SK-N-SH treated with all-trans-retinoic acid at 6 μM for 48 hours (cell line): ENCODE results near the gene CCDC188.

Experiments used
- ATAC-seq: fragments of 200-7000 bp; cut with Tn5 transposase; 3 replicates; pipeline ENCODE4 v1.9.1; 2020; ENCODE audit warnings: mild to moderate bottlenecking, moderate library complexity
- ARNTL ChIP-seq: fragments of 450-650 bp; formaldehyde crosslinking; IDR thresholded peaks from 2 replicates; pipeline ENCODE4 v1.5.0; 2020; ENCODE audit warnings: low read depth, mild to moderate bottlenecking, moderate library complexity, borderline replicate concordance
- BACH2 ChIP-seq: fragments of 250-450 bp; sonication (Bioruptor Pico); IDR thresholded peaks from 2 replicates; pipeline ENCODE4 v1.9.0; 2021; ENCODE audit warnings: mild to moderate bottlenecking, borderline replicate concordance
- CSDC2 ChIP-seq: fragments of 250-450 bp; sonication (Bioruptor Pico); IDR thresholded peaks from 2 replicates; pipeline ENCODE4 v1.5.0; 2020; ENCODE audit warnings: mild to moderate bottlenecking, moderate library complexity
- ESRRG ChIP-seq: fragments of 250-450 bp; sonication (Bioruptor Pico); IDR thresholded peaks from 2 replicates; pipeline ENCODE4 v1.6.1; 2021; ENCODE audit warnings: mild to moderate bottlenecking
- GLIS3 ChIP-seq: fragments of 250-450 bp; sonication (Bioruptor Pico); IDR thresholded peaks from 2 replicates; pipeline ENCODE4 v1.5.0; 2020; ENCODE audit warnings: mild to moderate bottlenecking, moderate library complexity
- ISL1 ChIP-seq: fragments of 250-450 bp; sonication (Bioruptor Pico); IDR thresholded peaks from 2 replicates; pipeline ENCODE4 v2.1.2; 2022; ENCODE audit warnings: mild to moderate bottlenecking, moderate library complexity
- OSR1 ChIP-seq: fragments of 250-450 bp; sonication (Bioruptor Pico); IDR thresholded peaks from 2 replicates; pipeline ENCODE4 v1.8.0; 2022; ENCODE audit warnings: moderate library complexity, mild to moderate bottlenecking, inconsistent platforms
- PPARA ChIP-seq: fragments of 250-450 bp; sonication (Bioruptor Pico); IDR thresholded peaks from 2 replicates; pipeline ENCODE4 v1.5.0; 2020; ENCODE audit warnings: mild to moderate bottlenecking, borderline replicate concordance
- RARB ChIP-seq: fragments of 250-450 bp; sonication (Bioruptor Pico); IDR thresholded peaks from 2 replicates; pipeline ENCODE4 v1.8.0; 2021; ENCODE audit warnings: mild to moderate bottlenecking, moderate library complexity
- SNAI2 ChIP-seq: fragments of 250-450 bp; sonication (Bioruptor Pico); IDR thresholded peaks from 2 replicates; pipeline ENCODE4 v1.5.0; 2020; ENCODE audit warnings: mild to moderate bottlenecking, moderate library complexity
- TOX ChIP-seq: fragments of 250-450 bp; sonication (Bioruptor Pico); IDR thresholded peaks from 2 replicates; pipeline ENCODE4 v1.8.0; 2021; ENCODE audit warnings: mild to moderate bottlenecking, moderate library complexity, borderline replicate concordance
- ZC3H10 ChIP-seq: fragments of 250-450 bp; sonication (Bioruptor Pico); IDR thresholded peaks from 2 replicates; pipeline ENCODE4 v1.5.1; 2021; ENCODE audit warnings: mild to moderate bottlenecking, moderate library complexity
- ZFP30 ChIP-seq: fragments of 450-650 bp; formaldehyde crosslinking; IDR thresholded peaks from 2 replicates; pipeline ENCODE4 v1.5.0; 2022; ENCODE audit warnings: mild to moderate bottlenecking, moderate library complexity
- ZNF565 ChIP-seq: fragments of 450-650 bp; formaldehyde crosslinking; conservative IDR thresholded peaks from 2 replicates; pipeline ENCODE4 v1.5.0; 2020; ENCODE audit warnings: low read depth, mild to moderate bottlenecking, moderate library complexity
- ZNF70 ChIP-seq: fragments of 450-650 bp; formaldehyde crosslinking; IDR thresholded peaks from 2 replicates; pipeline ENCODE4 v1.5.0; 2020; ENCODE audit warnings: mild to moderate bottlenecking, moderate library complexity
- ZNF8 ChIP-seq: fragments of 450-650 bp; formaldehyde crosslinking; IDR thresholded peaks from 2 replicates; pipeline ENCODE4 v1.5.0; 2020; ENCODE audit warnings: mild to moderate bottlenecking, moderate library complexity
- TF ChIP-seq, protein P1 (sequence below): fragments of 250-450 bp; sonication (Bioruptor Pico); IDR thresholded peaks from 2 replicates; pipeline ENCODE4 v1.5.0; 2020; ENCODE audit warnings: mild to moderate bottlenecking, moderate library complexity
- TF ChIP-seq, protein P2 (sequence below): fragments of 250-450 bp; sonication (Bioruptor Pico); IDR thresholded peaks from 2 replicates; pipeline ENCODE4 v1.5.1; 2020; ENCODE audit warnings: low read depth, mild to moderate bottlenecking, moderate library complexity
- TF ChIP-seq, protein P3 (sequence below): fragments of 250-450 bp; sonication (Bioruptor Pico); IDR thresholded peaks from 2 replicates; pipeline ENCODE4 v1.8.0; 2020; ENCODE audit warnings: mild to moderate bottlenecking, moderate library complexity, borderline replicate concordance
- TF ChIP-seq, protein P4 (sequence below): fragments of 250-450 bp; sonication (Bioruptor Pico); IDR thresholded peaks from 2 replicates; pipeline ENCODE4 v1.8.0; 2021; ENCODE audit warnings: low read depth, mild to moderate bottlenecking, moderate library complexity, borderline replicate concordance

CCDC188 gene

DNA sequence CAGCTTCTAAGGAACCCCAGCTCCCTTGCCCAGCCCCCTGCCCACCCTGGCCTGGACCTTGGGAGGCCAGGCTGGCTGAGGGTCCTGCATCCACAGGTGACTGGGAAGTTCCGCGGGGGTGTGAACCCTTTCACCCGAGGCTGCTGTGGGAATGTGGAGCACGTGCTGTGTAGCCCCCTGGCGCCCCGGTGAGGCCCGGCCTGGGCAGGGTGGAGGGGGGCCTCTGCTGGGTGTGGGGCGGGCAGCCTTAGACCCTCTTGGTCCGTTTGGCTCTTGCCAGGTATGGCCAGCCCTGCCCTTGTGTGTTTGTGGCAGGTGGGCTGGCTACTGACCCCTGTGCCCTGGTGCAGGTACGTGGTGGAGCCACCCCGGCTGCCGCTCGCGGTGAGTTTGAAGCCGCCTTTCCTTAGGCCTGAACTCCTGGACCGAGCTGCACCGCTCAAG is 10.3 kb downstream of the CCDC188 start:
- TF ChIP-seq ZNF8 (CRISPR knock-in tag) (no peak), TOX (CRISPR knock-in tag) (no peak), ZNF70 (CRISPR knock-in tag) (no peak), ZC3H10 (no peak), BACH2 (no peak), ARNTL (CRISPR knock-in tag) (no peak), PPARA (CRISPR knock-in tag) (no peak), SNAI2 (no peak), ZFP30 (CRISPR knock-in tag) (no peak), ZNF565 (no peak), CSDC2 (CRISPR knock-in tag) (no peak), GLIS3 (CRISPR knock-in tag) (no peak), ISL1 (no peak)
- TF ChIP-seq, protein P1, sequence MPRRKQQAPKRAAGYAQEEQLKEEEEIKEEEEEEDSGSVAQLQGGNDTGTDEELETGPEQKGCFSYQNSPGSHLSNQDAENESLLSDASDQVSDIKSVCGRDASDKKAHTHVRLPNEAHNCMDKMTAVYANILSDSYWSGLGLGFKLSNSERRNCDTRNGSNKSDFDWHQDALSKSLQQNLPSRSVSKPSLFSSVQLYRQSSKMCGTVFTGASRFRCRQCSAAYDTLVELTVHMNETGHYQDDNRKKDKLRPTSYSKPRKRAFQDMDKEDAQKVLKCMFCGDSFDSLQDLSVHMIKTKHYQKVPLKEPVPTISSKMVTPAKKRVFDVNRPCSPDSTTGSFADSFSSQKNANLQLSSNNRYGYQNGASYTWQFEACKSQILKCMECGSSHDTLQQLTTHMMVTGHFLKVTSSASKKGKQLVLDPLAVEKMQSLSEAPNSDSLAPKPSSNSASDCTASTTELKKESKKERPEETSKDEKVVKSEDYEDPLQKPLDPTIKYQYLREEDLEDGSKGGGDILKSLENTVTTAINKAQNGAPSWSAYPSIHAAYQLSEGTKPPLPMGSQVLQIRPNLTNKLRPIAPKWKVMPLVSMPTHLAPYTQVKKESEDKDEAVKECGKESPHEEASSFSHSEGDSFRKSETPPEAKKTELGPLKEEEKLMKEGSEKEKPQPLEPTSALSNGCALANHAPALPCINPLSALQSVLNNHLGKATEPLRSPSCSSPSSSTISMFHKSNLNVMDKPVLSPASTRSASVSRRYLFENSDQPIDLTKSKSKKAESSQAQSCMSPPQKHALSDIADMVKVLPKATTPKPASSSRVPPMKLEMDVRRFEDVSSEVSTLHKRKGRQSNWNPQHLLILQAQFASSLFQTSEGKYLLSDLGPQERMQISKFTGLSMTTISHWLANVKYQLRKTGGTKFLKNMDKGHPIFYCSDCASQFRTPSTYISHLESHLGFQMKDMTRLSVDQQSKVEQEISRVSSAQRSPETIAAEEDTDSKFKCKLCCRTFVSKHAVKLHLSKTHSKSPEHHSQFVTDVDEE (CRISPR knock-in tag), result no peak
- TF ChIP-seq, protein P2, sequence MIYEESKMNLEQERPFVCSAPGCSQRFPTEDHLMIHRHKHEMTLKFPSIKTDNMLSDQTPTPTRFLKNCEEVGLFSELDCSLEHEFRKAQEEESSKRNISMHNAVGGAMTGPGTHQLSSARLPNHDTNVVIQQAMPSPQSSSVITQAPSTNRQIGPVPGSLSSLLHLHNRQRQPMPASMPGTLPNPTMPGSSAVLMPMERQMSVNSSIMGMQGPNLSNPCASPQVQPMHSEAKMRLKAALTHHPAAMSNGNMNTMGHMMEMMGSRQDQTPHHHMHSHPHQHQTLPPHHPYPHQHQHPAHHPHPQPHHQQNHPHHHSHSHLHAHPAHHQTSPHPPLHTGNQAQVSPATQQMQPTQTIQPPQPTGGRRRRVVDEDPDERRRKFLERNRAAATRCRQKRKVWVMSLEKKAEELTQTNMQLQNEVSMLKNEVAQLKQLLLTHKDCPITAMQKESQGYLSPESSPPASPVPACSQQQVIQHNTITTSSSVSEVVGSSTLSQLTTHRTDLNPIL, result no peak
- TF ChIP-seq, protein P3, sequence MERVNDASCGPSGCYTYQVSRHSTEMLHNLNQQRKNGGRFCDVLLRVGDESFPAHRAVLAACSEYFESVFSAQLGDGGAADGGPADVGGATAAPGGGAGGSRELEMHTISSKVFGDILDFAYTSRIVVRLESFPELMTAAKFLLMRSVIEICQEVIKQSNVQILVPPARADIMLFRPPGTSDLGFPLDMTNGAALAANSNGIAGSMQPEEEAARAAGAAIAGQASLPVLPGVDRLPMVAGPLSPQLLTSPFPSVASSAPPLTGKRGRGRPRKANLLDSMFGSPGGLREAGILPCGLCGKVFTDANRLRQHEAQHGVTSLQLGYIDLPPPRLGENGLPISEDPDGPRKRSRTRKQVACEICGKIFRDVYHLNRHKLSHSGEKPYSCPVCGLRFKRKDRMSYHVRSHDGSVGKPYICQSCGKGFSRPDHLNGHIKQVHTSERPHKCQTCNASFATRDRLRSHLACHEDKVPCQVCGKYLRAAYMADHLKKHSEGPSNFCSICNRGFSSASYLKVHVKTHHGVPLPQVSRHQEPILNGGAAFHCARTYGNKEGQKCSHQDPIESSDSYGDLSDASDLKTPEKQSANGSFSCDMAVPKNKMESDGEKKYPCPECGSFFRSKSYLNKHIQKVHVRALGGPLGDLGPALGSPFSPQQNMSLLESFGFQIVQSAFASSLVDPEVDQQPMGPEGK, result no peak
- ATAC-seq, result no peak

DNA sequence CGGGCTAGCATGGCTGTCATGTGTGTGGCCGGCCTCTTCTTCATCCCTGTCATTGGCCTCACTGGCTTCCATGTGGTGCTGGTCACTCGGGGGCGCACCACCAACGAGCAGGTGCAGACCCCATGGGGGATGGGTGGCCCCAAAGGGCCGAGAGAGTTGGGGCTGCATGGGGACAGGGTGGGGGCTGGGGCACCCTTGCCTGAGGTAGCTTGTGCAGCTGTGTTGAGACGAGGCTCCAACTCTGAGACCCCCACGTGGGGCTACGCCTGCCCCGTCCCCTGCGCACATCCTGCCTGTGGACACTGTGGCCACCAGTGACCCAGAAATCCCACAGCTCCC is 10.8 kb downstream of the CCDC188 start:
- no peak for ATAC-seq

DNA sequence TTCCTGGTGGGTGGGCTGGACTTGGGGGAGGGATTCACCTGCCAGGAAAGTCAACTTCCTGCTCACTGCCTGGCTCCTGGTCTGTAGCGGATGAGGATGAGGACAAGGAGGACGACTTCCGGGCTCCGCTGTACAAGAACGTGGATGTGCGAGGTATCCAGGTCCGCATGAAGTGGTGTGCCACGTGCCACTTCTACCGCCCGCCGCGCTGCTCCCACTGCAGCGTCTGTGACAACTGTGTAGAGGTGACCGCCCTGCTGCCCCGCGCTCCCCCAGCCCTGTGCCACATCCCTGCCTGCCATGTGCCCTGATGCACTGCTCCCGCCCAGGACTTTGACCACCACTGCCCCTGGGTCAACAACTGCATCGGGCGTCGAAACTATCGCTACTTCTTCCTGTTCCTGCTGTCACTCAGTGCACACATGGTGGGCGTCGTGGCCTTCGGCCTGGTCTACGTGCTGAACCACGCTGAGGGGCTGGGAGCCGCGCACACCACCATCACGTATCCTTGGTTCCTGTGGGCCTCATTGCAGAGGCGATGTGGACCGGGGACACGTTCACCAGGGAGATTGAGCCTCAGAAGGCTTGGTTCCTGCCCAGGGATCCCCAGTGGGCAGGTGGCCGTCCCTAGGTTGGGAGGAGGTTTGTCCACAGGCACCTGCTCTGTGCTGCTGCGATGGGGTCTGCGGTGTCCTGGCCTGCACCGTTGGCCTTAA is 11.3 kb downstream of the CCDC188 start:
- no peak for TF ChIP-seq ISL1
- no peak for TF ChIP-seq TOX (CRISPR knock-in tag)
- TF ChIP-seq BACH2, result no peak
- TF ChIP-seq, protein P4, sequence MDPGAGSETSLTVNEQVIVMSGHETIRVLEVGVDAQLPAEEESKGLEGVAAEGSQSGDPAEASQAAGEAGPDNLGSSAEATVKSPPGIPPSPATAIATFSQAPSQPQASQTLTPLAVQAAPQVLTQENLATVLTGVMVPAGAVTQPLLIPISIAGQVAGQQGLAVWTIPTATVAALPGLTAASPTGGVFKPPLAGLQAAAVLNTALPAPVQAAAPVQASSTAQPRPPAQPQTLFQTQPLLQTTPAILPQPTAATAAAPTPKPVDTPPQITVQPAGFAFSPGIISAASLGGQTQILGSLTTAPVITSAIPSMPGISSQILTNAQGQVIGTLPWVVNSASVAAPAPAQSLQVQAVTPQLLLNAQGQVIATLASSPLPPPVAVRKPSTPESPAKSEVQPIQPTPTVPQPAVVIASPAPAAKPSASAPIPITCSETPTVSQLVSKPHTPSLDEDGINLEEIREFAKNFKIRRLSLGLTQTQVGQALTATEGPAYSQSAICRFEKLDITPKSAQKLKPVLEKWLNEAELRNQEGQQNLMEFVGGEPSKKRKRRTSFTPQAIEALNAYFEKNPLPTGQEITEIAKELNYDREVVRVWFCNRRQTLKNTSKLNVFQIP (CRISPR knock-in tag), result no peak
- TF ChIP-seq RARB, result no peak
- TF ChIP-seq ZFP30 (CRISPR knock-in tag), result no peak
- TF ChIP-seq, protein P1 (CRISPR knock-in tag), result no peak
- TF ChIP-seq PPARA (CRISPR knock-in tag), result no peak
- no peak for TF ChIP-seq CSDC2 (CRISPR knock-in tag)
- TF ChIP-seq, protein P2, result no peak
- no peak for TF ChIP-seq ZC3H10
- TF ChIP-seq ESRRG (CRISPR knock-in tag), result no peak
- TF ChIP-seq GLIS3 (CRISPR knock-in tag), result no peak
- TF ChIP-seq OSR1 (CRISPR knock-in tag), result no peak
- no peak for TF ChIP-seq ZNF565
- TF ChIP-seq SNAI2, result no peak
- no peak for ATAC-seq

More for the DNA sequence above, 10.8 kb downstream of the CCDC188 start:
- no peak for TF ChIP-seq ISL1
